Measurements from ENCODE around the gene COL13A1. TPM values are rescaled to one million over a fixed set of nuclear protein-coding genes. Genes with fewer than 3 reads are reported as not detected.

The COL13A1 gene
- total and polyA plus RNA-seq, 2 of the 8 experiments (the other 6 are each of a cell fraction or from before 2014, with no cell fraction given) = 2.6 to 5.2 TPM

DNA sequence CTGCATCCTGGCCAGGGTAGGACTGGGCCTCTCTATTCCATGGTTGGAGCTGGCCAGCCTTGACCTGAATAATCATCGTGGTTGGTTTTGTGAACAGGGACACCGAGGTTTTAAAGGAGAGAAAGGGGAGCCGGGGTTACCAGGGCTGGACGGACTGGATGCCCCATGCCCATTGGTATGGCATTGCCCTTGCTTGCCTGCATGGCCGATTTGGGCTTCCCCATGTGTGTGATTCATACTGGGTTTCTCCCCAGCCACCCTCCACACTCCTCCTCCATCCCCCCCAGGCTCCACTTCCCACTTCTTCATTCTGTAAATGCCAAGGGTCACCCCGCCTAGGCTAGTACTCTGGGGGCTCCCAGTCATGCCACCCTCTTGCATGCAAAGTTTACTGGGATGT lies 152.1 kb downstream of the COL13A1 start (continued):
- TF ChIP-seq GABPA (IDR thresholded peaks at IDR 0.05; ENCODE audit: borderline replicate concordance, insufficient read depth, low read length) (no peak), CHD1 (IDR thresholded peaks at IDR 0.05; ENCODE audit: low read depth, low read length) (no peak), EP300 (IDR thresholded peaks at IDR 0.05; ENCODE audit: borderline replicate concordance in 1 of 2, low read depth in 2 of 2, low read length in 2 of 2) (no peak), EZH2 (IDR thresholded peaks at IDR 0.05; ENCODE audit: low read depth, low read length, severe bottlenecking) (no peak)
- TF ChIP-seq, protein P1, sequence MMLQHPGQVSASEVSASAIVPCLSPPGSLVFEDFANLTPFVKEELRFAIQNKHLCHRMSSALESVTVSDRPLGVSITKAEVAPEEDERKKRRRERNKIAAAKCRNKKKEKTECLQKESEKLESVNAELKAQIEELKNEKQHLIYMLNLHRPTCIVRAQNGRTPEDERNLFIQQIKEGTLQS (IDR thresholded peaks at IDR 0.05; ENCODE audit: insufficient read depth, low read depth, low read length) = no peak
- TF ChIP-seq, protein P2, sequence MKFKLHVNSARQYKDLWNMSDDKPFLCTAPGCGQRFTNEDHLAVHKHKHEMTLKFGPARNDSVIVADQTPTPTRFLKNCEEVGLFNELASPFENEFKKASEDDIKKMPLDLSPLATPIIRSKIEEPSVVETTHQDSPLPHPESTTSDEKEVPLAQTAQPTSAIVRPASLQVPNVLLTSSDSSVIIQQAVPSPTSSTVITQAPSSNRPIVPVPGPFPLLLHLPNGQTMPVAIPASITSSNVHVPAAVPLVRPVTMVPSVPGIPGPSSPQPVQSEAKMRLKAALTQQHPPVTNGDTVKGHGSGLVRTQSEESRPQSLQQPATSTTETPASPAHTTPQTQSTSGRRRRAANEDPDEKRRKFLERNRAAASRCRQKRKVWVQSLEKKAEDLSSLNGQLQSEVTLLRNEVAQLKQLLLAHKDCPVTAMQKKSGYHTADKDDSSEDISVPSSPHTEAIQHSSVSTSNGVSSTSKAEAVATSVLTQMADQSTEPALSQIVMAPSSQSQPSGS (IDR thresholded peaks at IDR 0.05; ENCODE audit: low read length) = no peak

Measured in H1 (cell line).